HG03520 (cell line): Measurements from ENCODE around the gene SH2D7.
A peak's percentile ranks its signal among the peaks of the same experiment; 100 is the strongest.

Experiments
- ATAC-seq: cut with Tn5 transposase; IDR thresholded peaks from one replicate; pipeline ENCODE4 v1.9.1; 2021; ENCODE audit warnings: mild to moderate bottlenecking, moderate library complexity; ENCODE audit not compliant: unreplicated experiment

SH2D7 gene

DNA sequence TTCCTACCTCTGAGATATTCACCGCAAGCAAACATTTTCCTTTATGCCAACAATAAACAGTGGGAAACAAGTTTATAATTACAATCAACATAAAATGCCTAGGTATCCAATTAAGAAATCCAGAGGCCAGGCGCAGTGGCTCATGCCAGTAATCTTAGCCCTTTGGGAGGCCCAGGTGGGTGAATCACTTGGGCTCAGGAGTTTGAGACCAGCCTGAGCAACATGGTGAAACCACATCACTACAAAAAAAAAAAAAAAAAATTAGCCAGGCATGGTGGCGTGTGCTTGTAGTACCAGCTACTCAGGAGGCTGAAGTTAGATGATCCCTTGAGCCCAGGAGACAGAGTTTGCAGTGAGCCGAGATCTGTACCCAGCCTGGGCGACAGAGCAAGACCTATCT, 32.1 kb upstream of the SH2D7 start:
- ATAC-seq, result no peak

DNA sequence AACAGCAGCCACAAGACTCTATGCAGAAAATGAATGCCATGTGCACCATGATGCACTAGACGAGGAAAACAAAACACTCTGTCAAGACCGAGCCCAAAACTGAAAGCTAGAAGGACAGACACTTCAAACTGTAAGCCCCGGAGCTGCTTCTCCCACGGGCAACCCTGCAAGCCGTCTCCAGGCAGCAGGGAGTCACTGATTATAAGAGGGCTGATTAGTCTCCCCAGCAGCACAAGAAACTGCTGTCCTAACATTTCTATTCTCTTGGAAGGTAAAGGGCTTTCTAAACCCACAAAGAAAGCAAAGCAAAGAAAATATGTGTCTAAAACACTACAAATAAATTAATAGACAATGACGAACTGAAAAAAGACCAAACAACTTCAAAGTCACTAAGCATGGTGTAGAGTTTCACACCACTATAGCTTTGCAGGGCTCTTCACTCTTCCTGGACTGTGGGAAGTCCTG, 30.4 kb upstream of the SH2D7 start:
- ATAC-seq, result no peak

DNA sequence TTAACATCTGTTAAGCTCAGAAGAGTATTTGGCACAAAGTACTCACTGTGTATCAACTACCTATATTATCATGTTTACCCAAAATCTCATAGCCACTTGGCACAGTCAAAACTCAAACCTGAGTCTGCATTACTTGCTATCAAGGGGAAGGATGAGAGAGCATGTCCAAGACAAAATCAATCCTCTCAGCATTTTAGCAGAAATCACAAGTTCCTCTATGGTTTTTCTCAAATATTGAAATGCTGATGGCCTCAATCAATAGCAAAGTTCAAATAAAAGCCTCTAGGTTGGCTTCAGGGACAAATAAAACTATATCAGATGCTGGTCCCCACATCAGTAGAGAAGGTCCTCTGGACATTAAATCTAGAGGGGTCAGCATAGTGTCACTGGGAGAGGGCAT, 29.1 kb upstream of the SH2D7 start:
- no peak for ATAC-seq

DNA sequence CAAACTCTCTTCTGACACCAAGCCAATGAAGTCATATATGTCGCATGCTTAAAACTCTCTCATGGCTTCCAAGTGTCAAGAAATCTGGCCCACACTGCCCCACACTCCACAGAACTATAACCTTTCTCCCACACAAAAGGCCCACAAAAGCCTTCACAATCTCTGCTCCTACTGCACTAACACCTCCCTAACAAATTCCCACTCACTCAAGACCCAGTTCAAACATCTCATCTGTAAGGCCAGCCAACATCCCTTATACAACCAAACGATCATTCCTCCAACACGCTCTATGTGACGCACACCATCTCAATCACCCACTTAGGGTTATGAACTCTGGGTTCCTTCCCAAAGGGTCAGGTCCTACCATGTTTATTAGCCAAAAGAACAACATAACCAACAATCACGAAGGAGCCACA, 28.4 kb upstream of the SH2D7 start:
- no peak for ATAC-seq

DNA sequence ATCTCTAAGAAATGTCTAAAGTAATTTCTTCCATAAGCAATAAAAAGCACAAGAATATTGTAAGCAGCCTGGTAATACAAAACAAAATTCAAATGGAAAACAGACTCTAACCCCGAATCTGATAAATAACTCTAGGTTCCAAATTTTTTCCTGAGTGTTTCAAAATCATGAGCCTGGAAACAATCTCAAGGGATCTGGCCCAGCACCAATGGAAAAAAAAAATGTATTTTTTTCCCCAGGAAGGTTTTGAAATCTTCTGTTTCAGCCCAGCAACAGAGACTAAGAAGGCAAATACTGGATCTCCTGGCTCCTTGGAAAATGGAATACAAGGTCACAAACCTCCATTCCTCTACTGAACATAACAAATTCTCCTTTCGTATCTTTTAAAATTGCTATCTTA, 27.8 kb upstream of the SH2D7 start:
- ATAC-seq, result no peak

DNA sequence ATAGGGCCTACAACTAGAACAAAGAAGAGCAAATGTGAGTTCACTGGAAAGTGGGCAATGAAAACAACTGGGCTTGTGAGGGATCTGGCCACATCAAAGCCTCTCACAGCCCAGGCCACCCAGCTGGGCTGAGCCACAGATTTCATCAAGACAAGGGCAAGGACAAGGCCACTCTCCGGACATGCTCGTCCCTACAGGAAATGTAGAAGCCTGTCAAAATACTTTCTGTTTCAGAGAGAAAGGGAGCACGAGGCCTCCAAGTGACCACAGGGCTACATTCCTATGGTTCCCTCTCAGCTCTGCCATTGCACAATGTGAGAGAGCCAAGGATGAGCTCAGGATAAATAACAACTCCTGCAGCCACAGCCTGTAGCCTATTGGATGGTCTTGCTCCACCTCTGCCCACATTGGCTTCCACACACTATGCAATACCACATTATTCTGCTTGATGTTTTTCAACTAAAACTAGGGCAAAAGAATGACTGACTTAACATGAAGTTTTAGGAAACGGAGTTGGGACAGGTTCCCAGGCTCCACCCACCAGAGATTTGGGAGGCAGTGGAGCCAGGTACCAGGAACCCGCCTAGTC, 27.0 kb upstream of the SH2D7 start:
- ATAC-seq, result no peak

DNA sequence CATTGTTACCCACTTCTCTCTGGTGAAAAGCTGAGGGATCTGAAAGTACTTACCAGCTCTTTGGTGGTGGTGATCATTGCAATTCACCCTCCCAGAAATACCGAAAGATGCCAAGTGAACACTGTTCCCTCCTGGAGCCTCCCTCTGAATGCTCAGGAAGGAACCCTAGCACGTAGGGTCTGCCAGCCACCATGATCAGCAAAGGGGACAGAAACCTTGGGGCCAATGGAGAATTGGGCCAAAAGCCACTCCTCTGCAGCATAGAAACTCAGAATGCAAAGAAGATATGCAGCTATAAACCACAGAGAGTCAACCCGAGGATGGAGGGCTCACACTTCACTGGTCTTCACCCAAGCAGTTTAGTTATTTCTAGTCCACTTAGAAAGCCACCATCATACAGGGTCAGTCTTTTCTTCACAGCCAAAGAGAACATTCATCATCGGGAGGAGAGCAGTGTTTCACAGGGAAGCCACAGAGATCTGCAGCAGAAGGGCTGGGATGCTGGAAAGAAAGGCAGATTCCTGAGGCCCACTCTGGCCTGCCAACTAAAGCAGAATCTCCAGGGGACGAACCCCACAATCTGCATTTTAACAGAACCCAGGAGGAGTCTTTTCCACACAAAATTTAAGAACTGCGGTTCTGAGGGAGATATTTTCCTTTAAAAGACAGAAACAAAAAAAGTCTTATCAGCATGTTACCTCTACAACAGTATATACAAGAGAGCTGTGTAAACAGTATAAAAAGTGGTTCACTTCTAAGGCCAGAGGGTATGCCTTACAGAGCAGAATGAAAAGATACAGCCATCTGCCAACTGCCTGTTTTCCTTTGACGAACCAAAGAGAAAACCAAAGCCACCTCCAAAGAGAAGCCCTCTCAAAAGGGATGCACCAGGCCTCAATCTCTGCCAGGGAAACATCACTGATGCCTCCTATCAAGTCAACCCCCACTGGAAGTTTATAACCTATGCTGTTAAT, 26.1 kb upstream of the SH2D7 start:
- no peak for ATAC-seq

DNA sequence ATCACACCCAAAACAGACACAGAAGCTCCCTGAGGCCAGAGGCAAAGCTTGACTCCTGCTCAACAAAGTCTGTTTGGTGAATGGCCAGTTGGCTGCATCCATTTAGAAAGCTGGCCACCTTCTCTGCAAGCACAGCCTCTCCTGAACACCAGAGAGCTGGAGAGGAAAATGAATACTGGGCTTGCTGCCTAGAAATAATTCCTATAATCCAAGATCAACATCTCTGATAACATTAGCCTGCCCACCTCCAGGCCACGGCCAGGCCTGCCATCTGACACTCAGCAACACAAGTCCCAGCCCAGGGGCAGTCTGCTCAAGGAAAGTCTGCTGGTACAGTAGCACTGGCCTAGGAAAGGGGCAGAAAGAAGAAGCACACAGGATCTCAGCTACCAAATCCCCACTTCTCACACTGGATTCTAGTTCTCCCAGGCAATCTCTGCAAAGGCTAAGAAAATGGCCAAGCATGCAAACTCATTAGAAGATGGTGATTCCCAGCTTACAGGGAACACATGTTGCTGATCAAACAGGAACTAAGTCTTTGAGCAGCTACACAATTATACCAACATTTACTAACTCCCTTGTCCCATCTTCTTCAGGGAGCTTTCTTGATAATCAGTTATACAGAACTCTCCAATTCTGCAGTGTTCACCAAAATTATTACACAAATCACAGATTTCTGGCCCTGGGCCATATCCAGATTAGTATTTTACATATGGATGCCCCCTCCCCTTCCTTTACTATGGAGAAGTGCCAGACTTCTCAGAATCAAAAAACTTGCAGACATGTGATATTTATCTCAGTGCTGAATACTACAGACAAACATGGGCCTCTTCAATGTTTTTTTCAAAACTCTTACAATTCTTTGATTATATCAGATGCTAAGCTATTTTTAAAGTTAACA, 24.8 kb upstream of the SH2D7 start:
- no peak for ATAC-seq

DNA sequence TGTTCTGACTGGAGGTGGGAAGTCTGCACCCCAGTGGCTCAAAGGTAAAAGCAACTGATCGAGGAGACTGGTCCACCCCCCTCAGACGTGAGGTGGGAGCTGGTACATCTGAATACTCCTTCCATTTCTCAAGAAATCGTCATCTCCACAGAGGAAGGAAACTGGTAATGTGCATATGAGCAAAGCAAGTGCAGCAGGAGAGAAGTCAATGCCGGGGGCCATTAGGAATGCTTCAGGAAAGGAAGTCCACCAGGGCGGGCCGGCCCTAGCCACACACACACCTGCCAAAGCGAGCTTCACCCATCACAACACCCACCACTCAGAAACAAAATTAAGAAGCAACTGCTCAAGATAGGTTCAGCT, 23.3 kb upstream of the SH2D7 start:
- ATAC-seq, result no peak

DNA sequence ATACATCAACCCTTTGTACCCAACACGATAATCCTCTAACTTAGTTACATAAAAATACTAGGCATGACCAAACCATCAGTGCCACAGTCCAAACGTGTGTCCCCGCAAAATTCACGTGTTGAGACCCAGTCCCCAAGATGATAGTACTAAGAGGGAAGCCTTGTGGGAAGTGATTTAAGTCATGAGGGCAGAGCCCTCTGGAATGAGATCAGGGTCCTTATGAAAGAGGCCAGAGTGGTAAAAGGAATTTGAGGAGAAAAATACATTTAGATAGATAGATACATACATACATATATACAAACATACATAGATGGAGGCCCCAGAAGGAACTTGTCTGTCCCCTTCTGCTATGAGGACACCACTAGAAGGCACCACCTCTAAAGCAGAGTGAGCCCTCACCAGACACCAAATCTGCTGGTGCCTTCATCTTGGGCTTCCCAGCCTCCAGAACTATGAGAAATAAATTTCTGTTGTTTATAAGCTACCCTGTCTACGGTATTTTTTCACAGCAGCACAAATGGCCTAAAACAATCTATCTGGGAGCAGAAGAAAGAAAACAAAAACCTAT, 22.8 kb upstream of the SH2D7 start:
- no peak for ATAC-seq

DNA sequence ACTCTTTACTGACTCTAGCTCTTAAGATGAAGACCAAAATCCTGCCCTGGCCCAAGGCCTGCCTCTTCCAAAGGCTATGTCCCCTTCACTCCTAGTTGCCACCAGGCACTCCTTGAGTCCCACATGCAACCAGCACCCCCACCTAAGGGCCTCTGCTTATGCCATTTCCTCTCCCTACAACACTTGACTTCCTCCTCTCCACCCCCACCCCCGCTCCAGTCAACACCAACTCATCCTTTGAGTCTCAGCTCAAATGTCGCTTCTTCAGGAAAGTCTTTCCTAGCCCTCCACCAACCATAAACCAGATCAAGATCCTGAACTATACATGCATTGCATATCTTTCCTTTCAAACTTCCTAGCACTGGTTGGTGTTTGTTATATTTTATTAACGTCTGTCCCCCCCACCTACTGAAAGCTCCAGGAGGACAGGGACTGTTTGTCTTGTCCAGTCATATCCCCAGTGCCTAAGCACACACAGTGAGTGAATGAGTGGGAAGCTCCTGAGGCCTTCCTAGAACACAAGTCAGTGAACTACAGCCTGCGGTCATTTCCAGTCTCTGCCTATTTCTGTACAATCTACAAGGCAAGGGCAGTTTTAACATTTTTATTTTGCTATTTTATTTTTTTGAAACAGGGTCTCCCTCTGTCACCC, 22.2 kb upstream of the SH2D7 start:
- no peak for ATAC-seq

DNA sequence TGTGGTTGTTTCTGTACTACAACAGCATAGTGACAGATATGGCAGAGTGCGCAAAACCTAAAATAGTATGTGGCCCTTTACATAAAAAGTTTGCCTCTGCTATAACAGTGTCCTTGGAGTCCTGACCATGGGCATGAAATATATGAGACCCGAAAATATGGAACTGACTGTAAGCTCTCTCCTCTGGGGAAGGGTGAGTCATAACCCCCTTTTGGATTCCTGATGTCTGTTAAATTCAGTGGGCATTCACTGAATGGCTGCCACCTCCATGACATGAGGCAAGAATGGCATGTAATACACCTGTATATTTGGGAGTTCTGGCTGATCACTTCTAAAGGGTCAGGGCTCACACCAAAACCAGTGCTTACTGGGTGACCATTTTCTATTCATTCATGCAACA, 21.0 kb upstream of the SH2D7 start:
- no peak for ATAC-seq

DNA sequence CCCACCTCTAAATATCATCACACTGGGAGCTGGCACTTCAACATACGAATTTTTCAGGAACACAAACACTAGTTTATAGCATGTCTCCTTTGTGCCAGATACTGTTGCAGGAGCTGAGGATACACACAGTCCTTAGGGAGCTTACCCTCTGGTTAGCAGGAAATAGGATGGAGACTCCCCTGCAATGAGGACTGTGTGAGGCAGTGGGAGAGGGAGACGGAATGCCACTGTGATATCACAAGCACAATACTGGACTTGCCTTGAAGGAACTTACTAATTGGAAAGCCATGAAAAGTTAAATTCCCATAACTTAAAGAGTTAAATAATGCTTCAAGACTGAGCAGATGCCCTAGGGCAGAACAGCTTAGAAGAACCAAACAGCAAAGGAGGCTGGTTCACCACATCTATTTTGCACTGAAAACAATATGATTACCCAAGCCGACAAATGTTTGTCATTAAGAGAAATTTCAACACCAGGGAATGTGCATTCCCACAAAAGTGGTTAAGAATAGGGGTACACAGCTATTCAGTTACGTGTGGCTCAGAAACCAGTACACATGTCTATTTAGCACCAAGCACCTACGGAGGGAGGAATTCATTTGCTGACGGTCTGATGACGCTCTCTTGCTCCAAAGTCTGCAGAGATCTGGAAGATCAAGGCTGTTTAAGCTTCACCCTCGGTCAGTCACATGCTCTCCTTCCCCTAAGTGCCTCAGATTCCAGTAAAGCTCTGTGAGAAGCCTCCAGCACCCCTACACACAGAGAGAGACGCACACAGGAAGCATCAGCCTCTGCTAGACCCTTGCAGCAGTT, 20.1 kb upstream of the SH2D7 start:
- no peak for ATAC-seq

DNA sequence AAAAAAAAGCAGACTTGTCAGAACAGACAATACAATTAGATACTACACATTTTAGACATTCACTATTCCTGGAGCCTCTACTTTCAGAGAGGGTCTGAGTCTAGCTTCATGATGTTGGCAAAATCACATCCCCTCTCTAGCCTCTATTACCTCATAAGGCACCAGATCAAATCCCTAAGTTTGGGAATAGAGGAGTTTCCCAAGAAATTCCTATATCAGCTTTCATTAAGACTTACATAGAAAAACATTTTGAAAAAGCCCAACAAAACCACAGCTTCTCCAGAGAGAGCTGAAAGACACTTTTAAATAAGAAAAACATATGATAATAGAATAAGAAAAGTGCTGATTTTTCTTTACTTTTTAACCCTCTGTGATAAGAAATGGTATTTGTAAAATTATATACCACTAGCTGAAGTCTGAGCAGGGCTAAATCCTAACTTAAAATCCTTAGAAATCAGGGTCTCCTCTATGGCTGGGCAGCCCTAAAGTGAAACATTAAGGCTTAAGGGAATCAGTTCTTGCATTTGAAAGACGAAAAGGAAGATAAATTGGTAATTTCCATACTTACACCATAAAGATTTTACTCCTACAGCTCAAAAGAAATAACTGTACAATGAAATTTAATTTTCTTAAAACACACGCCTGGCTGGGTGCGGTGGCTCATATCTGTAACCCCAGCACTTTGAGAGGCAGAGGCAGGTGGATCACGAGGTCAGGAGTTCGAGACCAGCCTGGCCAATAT, 19.1 kb upstream of the SH2D7 start:
- ATAC-seq, result no peak

DNA sequence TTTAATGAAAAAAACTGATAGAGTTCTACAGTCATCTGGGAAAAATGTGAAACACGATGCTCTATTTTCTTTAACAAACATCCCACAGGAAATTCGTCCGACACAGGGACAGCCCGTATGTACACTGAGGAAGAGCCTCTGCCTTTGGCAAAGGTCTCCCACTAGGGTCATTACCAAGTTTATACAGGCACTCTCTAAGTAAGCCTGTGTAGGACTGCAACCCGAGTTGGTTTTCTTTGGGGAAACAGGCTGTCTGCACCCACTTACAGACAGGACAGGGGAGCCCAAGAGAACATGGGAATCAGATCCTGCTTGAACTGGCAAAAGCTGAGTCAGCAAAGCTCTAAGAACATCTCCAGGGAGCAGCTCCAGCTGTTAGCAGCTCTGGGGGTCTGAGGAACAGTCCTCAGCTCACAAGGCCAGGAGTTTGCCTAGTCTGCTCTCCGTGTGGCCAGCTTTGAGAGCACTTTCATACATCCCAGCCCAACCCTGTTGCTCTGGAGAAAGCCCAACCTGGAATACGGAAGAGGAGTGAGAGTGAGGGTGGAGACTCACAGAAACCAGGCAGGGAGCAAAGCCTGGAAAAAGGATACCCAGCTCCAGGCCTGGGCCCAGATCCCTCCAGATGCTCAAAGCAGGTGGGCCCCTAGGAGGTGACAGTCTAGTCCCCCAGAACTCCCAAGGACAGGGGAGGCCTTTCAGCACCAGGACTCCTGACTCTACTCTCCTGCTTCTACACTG, 16.7 kb upstream of the SH2D7 start:
- ATAC-seq, result no peak

DNA sequence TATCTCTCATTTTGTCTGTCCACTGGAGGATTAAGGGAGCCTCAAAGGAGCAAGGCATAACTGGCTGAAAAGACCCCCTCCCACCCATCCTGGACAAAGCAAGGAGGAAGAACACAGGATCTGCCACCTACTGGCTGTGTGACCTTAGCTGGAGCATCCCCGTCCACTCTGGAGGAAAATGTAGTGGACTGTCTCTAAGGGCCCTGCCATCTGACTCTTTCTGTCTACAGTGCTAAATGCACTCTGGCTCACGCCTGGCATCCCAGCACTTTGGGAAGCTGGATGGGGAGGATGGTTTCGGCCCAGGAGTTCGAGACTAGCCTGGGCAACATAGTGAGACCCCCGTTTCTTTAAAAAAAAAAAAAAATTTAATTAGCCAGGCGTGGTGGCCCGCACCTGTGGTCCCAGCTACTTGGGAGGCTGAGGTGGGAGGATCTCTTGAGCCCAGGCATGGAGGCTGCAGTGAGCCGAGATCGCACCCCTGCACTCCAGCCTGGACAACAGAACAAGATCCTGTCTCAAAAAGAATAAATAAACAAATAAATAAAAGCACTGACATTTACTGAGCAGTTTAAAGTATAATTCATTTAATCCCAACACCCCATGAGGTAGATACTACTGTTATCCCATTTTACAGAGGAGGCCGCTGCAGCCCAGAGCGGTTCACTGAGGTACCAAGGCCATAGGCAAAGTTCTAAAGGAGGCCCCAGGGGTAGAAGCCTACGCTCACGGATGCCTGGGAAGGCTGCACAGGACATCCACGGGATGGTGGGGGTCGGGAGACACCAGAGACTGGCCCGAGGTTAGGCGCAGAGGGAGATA, 15.9 kb upstream of the SH2D7 start:
- no peak for ATAC-seq

DNA sequence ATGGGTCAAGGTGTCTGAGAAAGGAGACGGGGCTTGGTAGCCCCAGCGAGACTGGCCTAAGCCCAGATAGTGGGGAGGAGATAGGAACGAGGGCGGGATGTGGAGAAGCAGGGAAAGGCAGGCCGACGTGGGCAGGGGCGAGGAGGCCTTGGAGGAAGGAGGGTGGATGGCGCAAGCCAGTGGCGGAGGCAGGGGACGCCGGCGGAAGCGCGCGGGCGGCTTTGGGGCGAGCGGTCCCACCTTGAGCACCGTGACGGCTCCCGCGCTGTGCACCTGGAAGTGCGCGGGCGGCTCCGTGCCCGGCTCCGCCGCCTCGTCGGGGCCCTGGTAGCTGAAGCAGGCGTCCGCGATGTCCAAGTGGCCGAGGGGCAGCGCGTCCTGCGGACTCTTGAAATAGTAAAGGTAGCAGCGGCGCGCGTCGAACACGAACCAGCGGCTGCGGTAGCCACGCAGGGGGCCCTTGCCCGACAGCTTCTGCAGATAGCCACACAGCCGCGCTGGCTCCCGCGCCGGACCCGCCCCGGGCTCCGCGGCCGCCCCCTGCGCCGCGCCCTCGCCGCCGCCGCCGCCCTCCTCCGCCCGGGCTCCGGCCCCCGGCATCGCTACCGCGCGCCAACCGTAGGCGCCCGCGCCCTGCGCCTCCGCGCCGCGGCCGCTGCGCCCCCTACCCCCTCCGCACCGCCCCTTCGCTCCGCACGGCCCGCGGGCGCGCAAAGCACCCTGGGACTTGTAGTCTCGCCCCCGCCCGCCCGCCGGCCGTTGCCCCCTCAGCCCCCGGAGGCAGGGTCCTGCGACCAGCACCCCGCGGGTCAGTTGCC, 15.1 kb upstream of the SH2D7 start, which contains the start of gene TBC1D2B:
TBC1D2B (minus strand) TSS at position 659 of the 818 bp plus-strand sequence; CDS start at position 600, 59 bp downstream.
- peak; percentile 63 for ATAC-seq
